Memory B cell (primary cell): ENCODE results near the gene CDH13.

Experiments
- ATAC-seq: fragments of 150-1000 bp; cut with Tn5 transposase; 2 replicates; pipeline ENCODE4 v1.10.0; 2021; ENCODE audit warnings: low read depth, mild to moderate bottlenecking, moderate library complexity
- DNase-seq, 2 donors: peaks; one replicate each; pipeline ENCODE4 v3.0.0; 2022; ENCODE audit warnings: low spot score in 2 of 2
- H3K27ac Mint-ChIP-seq: one replicate; pipeline ENCODE4 v1.8.0; 2022; ENCODE audit warnings: mild to moderate bottlenecking, moderate library complexity, mixed read lengths
- H3K27me3 Mint-ChIP-seq: one replicate; pipeline ENCODE4 v1.8.0; 2022; ENCODE audit warnings: mixed read lengths
- H3K36me3 Mint-ChIP-seq: one replicate; pipeline ENCODE4 v1.8.0; 2022; ENCODE audit warnings: mild to moderate bottlenecking, mixed read lengths
- H3K4me1 Mint-ChIP-seq: one replicate; pipeline ENCODE4 v1.8.0; 2022; ENCODE audit warnings: mixed read lengths
- H3K4me3 Mint-ChIP-seq: one replicate; pipeline ENCODE4 v1.8.0; 2022; ENCODE audit warnings: mild to moderate bottlenecking, moderate library complexity, mixed read lengths
- H3K9me3 Mint-ChIP-seq: one replicate; pipeline ENCODE4 v1.8.0; 2022; ENCODE audit warnings: mixed read lengths

The CDH13 gene

DNA sequence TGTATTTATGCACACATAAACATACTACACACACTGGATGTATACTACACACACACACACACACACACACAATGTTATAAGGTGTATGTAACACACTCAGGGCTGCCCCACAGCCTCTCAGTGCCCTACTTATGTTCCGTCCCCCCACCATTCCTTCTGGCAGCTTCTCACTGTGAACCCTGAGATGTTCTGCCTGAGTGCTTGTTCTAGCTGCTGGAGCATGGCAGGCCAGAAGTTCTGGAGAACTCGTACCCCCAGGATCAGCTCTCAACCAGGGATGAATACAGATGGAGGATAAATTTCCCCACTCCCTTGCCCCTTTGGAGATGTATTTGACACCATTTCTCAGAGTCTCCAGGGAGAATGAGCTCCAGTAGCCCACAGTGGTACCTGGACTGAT, 76.4 kb downstream of the CDH13 start:
- H3K9me3 Mint-ChIP-seq = no peaks in the 10 kb centered on the region
- H3K27ac Mint-ChIP-seq = no peak overlapping the region
- DNase-seq (no peak), ATAC-seq (no peak)
- no peaks in the 10 kb centered on the region for H3K36me3 Mint-ChIP-seq
- H3K27me3 Mint-ChIP-seq = peaks cover 18% of the 10 kb centered on the region
- no peak overlapping the region for H3K4me3 Mint-ChIP-seq
- peaks cover 4% of the 10 kb centered on the region for H3K4me1 Mint-ChIP-seq

DNA sequence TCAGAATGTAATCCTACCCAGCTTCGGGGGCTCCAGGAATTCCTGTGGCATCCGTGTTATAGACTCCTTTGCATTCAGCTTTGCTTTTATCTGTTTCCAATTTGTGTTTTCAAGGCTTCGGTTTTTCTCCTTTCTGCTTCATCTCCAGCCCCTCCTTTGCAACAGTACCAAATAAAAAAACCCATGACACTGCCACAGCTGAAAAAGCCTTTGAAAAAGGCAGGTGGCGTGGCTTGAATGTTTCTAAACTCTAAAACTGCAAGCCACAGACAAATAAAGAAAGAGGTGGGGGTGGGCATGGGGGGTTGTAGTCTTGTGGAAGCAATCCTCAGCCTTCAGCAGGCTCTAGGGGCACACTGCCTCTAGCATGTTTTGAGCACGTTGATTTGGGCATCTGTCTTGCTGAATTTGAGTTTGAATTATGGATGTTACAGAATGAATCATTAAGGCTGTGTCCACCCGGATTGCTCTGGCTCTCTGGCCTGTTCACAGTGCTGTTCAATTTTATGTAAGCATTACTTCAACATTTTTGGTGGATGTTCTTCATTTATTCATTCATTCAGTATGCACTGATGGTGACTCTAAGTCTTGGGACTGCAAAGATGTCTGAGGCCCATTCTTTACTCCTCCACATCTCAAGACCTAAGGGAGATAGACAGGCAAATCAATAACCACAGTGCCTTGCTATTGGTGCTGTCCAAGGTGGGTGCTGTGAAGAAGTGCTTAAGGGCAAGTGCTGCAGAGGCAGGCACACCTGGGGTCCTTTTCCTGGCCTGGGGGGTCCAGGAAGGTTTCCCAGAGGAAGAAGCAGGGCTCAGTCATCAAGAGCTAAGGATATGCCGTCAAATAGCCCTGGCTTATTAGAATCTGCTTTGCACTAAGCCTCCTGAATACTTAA, 77.4 kb downstream of the CDH13 start:
- DNase-seq = no peak
- Mint-ChIP-seq H3K36me3 (no peaks in the 10 kb centered on the region), H3K9me3 (no peaks in the 10 kb centered on the region), H3K27me3 (peaks cover 17% of the 10 kb centered on the region), H3K27ac (no peak overlapping the region), H3K4me3 (no peak overlapping the region), H3K4me1 (peaks cover 4% of the 10 kb centered on the region)
- ATAC-seq = no peak

- H3K4me3 Mint-ChIP-seq = no peak overlapping the region
- H3K4me1 Mint-ChIP-seq = no peaks in the 10 kb centered on the region
- DNase-seq = no peak
- no peaks in the 10 kb centered on the region for H3K36me3 Mint-ChIP-seq
- H3K27ac Mint-ChIP-seq = no peak overlapping the region
- H3K9me3 Mint-ChIP-seq = no peaks in the 10 kb centered on the region
- ATAC-seq = no peak
- peaks cover 10% of the 10 kb centered on the region for H3K27me3 Mint-ChIP-seq
Observed at GRCh38 chr16:82709987-82710386, 83.2 kb downstream of the CDH13 start.

- peaks cover 4% of the 10 kb centered on the region for H3K9me3 Mint-ChIP-seq
- no peak overlapping the region for H3K27ac Mint-ChIP-seq
- ATAC-seq (no peak), DNase-seq (no peak)
- peaks cover 4% of the 10 kb centered on the region for H3K27me3 Mint-ChIP-seq
- H3K36me3 Mint-ChIP-seq = peaks cover 4% of the 10 kb centered on the region
- H3K4me3 Mint-ChIP-seq = no peak overlapping the region
- no peaks in the 10 kb centered on the region for H3K4me1 Mint-ChIP-seq
Observed at GRCh38 chr16:82713778-82714177, 87.0 kb downstream of the CDH13 start.

- Mint-ChIP-seq H3K9me3 (peaks cover 4% of the 10 kb centered on the region), H3K4me3 (no peak overlapping the region), H3K27me3 (peaks cover 4% of the 10 kb centered on the region), H3K27ac (no peak overlapping the region), H3K36me3 (peaks cover 4% of the 10 kb centered on the region), H3K4me1 (no peaks in the 10 kb centered on the region)
- DNase-seq (no peak), ATAC-seq (no peak)
Observed at GRCh38 chr16:82715160-82715559, 88.4 kb downstream of the CDH13 start.

DNA sequence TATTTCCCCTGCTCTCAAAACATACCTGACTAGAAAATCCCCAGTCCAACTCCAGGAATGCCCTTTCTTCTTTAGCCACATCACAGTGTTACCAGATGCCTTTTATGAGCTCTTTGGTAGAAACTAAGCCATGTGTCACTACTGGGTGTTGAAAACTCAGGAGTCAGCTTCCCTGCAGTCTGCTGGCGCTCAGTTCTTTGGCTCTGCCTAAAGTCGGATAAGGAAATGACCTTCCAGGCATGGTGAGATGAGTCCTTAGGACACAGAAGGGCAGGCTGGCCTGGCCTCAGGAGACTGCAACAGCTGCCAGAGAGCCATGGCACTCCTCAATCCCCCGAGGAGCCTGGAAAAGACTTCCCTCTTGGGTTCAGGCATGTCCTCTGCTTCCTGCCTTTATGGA, 89.1 kb downstream of the CDH13 start:
- Mint-ChIP-seq H3K9me3 (peaks cover 4% of the 10 kb centered on the region), H3K4me3 (no peak overlapping the region), H3K36me3 (peaks cover 4% of the 10 kb centered on the region), H3K27ac (no peak overlapping the region), H3K4me1 (no peaks in the 10 kb centered on the region), H3K27me3 (peaks cover 4% of the 10 kb centered on the region)
- DNase-seq (no peak), ATAC-seq (no peak)

DNA sequence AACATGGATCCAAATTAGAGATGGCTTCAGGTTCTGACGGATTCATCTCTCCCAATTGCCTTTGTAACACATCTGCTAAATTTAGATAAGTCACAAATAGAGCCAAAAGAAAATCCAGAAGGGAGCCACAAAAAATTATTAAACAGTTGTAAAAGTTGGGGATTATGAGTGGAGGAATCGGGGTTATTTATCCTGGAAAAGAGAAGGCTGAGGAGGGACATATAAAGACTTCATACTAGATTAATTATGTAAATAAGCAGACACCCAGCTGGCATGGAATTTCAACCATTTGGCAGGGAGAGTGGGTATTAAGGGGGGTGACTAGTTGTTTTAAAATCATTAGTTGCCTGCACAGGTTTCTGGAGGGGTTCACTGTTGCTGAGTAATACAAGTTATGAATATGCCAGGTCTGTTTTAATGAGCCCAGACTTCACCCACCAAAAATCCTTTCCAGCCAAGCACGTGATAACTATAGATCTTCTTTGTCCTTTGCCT, 89.6 kb downstream of the CDH13 start:
- no peaks in the 10 kb centered on the region for H3K4me1 Mint-ChIP-seq

DNA sequence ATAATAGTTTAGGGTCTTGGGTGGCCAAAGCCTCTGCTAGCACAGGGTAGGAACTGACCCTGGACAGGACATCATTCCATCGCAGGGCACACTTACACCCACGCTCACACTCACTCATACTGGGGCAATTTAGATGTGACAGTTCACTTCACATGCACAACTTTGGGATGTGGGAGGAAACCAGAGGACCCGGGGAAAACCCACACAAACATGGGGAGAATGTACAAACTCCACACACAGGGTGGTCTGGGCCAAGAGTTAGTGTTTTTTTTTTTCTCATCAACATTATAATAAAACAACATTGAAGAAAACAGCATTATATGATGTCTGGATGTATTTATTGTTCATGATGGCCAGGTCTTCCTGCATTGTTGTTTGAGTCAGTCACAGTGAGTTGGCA, 93.6 kb downstream of the CDH13 start:
- Mint-ChIP-seq H3K27me3 (peaks cover 4% of the 10 kb centered on the region), H3K36me3 (peaks cover 4% of the 10 kb centered on the region), H3K4me1 (no peaks in the 10 kb centered on the region), H3K4me3 (no peak overlapping the region), H3K9me3 (peaks cover 4% of the 10 kb centered on the region), H3K27ac (no peak overlapping the region)
- no peak for DNase-seq
- no peak for ATAC-seq

More for the DNA sequence above, 89.6 kb downstream of the CDH13 start:
- ATAC-seq = no peak
- Mint-ChIP-seq H3K27ac (no peak overlapping the region), H3K36me3 (peaks cover 4% of the 10 kb centered on the region), H3K4me3 (no peak overlapping the region), H3K27me3 (peaks cover 4% of the 10 kb centered on the region), H3K9me3 (peaks cover 4% of the 10 kb centered on the region)
- no peak for DNase-seq

DNA sequence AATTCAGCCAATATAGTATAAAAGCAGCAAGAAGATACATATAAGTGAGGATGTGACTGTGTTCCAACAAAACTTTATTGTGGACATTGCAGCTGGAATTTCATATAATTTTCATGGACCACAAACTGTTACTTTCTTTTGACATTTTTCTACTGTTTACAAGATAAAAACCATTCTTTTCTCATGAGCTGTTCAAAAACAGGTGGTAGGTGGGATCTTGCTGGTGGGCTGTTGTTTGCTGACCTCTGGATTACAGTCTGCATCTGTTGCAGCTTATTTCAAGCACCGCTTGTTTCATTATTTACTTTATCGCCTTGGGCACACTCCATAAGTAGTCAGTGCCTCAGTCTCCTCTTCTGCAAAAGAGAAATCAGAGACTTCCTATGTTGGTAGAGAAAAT, 99.5 kb downstream of the CDH13 start:
- Mint-ChIP-seq H3K9me3 (peaks cover 4% of the 10 kb centered on the region), H3K27me3 (no peaks in the 10 kb centered on the region), H3K36me3 (peaks cover 7% of the 10 kb centered on the region), H3K4me1 (peaks cover 13% of the 10 kb centered on the region), H3K4me3 (no peak overlapping the region), H3K27ac (no peak overlapping the region)
- ATAC-seq (no peak), DNase-seq (no peak)

DNA sequence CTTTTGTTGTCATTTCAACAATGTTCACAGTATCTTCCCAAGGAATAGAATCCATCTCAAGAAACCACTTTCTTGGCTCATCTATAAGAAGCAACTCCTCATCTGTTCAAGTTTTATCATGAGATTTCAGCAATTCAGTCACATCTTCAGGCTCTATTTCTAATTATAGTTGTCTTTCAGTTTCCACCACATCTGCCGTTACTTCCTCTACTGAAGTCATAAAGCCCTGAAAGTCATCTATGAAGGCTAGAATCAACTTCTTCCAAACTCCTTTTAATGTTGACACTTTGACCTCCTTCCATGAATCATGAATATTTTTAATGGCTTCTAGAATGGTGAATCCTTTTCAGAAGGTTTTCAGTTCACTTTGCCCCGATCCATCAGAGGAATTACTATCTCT, 102.1 kb downstream of the CDH13 start:
- ATAC-seq (peak; percentile 90), DNase-seq (peak in 1 of 2 donors; percentile 16)
- Mint-ChIP-seq H3K27ac (peak overlapping the region; percentile 70), H3K36me3 (peaks cover 7% of the 10 kb centered on the region), H3K4me3 (peak overlapping the region; percentile 55), H3K9me3 (peaks cover 4% of the 10 kb centered on the region), H3K27me3 (no peaks in the 10 kb centered on the region), H3K4me1 (peaks cover 15% of the 10 kb centered on the region)

DNA sequence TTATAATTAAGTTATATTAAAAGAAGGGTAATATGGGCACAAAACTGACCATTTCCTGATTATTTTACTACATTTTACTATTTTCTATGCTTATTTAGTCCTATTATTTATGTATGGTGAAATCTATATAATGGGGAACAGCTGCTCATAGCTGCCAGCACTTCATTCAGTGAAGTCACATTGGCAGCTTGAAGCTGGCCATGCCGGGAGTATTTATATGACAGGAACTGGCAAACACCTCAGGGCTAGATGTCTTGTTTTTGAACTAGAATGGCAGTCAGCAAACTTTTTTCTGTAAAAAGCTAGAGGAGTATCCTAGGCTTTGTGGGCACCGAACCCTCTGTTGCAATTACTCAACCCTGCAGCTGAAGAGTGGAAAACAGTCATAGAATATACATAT, 104.1 kb downstream of the CDH13 start:
- H3K9me3 Mint-ChIP-seq = peaks cover 4% of the 10 kb centered on the region
- H3K27ac Mint-ChIP-seq = no peak overlapping the region
- peaks cover 24% of the 10 kb centered on the region for H3K4me1 Mint-ChIP-seq
- no peaks in the 10 kb centered on the region for H3K27me3 Mint-ChIP-seq
- ATAC-seq = no peak
- no peak for DNase-seq
- H3K4me3 Mint-ChIP-seq = no peak overlapping the region
- peaks cover 7% of the 10 kb centered on the region for H3K36me3 Mint-ChIP-seq

GRCh38 chr16:82732461-82732860, 105.7 kb downstream of the CDH13 start:
- Mint-ChIP-seq H3K4me1 (peaks cover 32% of the 10 kb centered on the region), H3K27me3 (no peaks in the 10 kb centered on the region), H3K27ac (no peak overlapping the region), H3K4me3 (no peak overlapping the region), H3K36me3 (peaks cover 7% of the 10 kb centered on the region), H3K9me3 (peaks cover 4% of the 10 kb centered on the region)
- no peak for ATAC-seq
- no peak for DNase-seq

GRCh38 chr16:82735186-82735585, 108.4 kb downstream of the CDH13 start:
- ATAC-seq (no peak), DNase-seq (no peak)
- H3K27ac Mint-ChIP-seq = no peak overlapping the region
- H3K4me1 Mint-ChIP-seq = peaks cover 19% of the 10 kb centered on the region
- peaks cover under 1% of the 10 kb centered on the region for H3K9me3 Mint-ChIP-seq
- H3K36me3 Mint-ChIP-seq = peaks cover 2% of the 10 kb centered on the region
- peak overlapping the region; percentile 28 for H3K4me3 Mint-ChIP-seq
- no peaks in the 10 kb centered on the region for H3K27me3 Mint-ChIP-seq

DNA sequence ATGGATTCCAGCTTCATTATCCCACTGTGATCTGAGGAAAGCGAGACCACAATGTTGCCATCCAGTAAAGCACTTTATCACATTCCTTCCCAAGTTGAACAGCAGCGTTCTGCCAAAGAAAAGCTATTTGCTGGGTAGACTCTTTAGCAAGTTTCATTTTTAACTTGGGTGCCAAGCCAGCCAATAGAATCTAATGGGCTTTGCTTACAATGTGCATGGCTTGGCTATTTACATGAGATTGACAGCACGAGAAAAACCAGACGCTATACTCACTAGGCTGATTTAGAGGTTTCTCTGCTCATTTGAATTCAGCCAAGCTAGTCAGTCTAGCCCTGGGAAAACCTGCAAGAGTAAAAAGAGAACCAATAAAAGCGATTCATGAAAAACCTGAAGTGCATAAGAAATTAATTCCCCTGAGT, 108.9 kb downstream of the CDH13 start:
- Mint-ChIP-seq H3K27ac (no peak overlapping the region), H3K4me1 (peaks cover 19% of the 10 kb centered on the region), H3K4me3 (peak overlapping the region; percentile 28), H3K27me3 (no peaks in the 10 kb centered on the region), H3K36me3 (no peaks in the 10 kb centered on the region), H3K9me3 (no peaks in the 10 kb centered on the region)
- DNase-seq (no peak), ATAC-seq (peak; percentile 63)

DNA sequence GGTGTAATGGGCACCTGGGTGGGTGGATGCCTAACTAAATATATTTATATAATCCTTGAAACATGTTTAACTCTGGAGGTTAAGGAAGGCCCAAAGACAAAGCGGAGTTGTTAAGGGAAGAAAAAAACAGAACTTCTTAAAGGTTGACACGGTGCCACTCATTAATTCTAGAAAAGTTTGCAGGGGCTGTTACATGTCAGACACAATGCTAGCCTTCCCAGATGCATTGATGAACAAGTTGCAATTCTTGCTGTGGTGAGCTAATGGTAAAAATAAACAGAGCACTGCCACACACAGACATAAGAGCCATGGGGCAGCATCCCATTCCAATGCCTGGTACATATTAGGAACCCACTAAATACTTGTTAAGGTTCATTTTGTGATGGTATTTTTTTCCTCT, 109.5 kb downstream of the CDH13 start:
- H3K4me3 Mint-ChIP-seq = peak overlapping the region; percentile 28
- ATAC-seq (no peak), DNase-seq (no peak)
- H3K27me3 Mint-ChIP-seq = no peaks in the 10 kb centered on the region
- H3K36me3 Mint-ChIP-seq = no peaks in the 10 kb centered on the region
- no peak overlapping the region for H3K27ac Mint-ChIP-seq
- H3K4me1 Mint-ChIP-seq = peaks cover 19% of the 10 kb centered on the region
- H3K9me3 Mint-ChIP-seq = no peaks in the 10 kb centered on the region
